ENCODE results near the gene TADA2A. TPM values are rescaled to one million over a fixed set of nuclear protein-coding genes. Genes with fewer than 3 reads are reported as not detected.

Gene TADA2A
- polyA plus RNA-seq, 1 donor (not counting 4 experiments of a cell fraction or from before 2014, with no cell fraction given): 13.8 TPM

GRCh38 chr17:37476431-37477120 lies 69.9 kb downstream of the TADA2A start:
- Histone ChIP-seq H3K4me2 (ENCODE audit: control insufficient read depth, extremely low read depth, insufficient read depth, low read depth, low read length) (peak overlapping the region; percentile 83), H3K9me1 (ENCODE audit: control insufficient read depth, extremely low read depth, insufficient read depth, low read length) (no peaks in the 10 kb centered on the region), H3K27me3 (ENCODE audit: control insufficient read depth, extremely low read depth, insufficient read depth, low read length) (no peaks in the 10 kb centered on the region), H3K4me3 (ENCODE audit: control insufficient read depth in 2 of 3, extremely low read depth in 1 of 3, insufficient read depth in 2 of 3, low read depth in 1 of 3, low read length in 3 of 3) (peak overlapping the region in 2 of 3 experiments; percentile 22 to 40), H3K36me3 (ENCODE audit: control insufficient read depth in 2 of 2, extremely low read depth in 1 of 2, insufficient read depth in 2 of 2, low read length in 2 of 2) (peaks cover 0 to 23% of the 10 kb centered on the region in 2 experiments), H3K4me1 (ENCODE audit: control insufficient read depth, extremely low read depth, insufficient read depth, low read length) (peaks cover 47% of the 10 kb centered on the region), H3K79me2 (ENCODE audit: control insufficient read depth, insufficient read depth, low read length) (no peaks in the 10 kb centered on the region), H4K20me1 (ENCODE audit: control insufficient read depth, extremely low read depth, insufficient read depth, low read length) (no peaks in the 10 kb centered on the region), H2AFZ (ENCODE audit: control insufficient read depth, low read length) (peak overlapping the region; percentile 34), H3K27ac (ENCODE audit: control insufficient read depth, insufficient read depth, low read length) (peak overlapping the region; percentile 87), H3K9ac (ENCODE audit: control insufficient read depth, extremely low read depth, insufficient read depth, low read length) (peak overlapping the region; percentile 75), H3K9me3 (ENCODE audit: control insufficient read depth, low read depth, low read length) (no peaks in the 10 kb centered on the region)
- DNase-seq (ENCODE audit: low read depth, low spot score) (no peak), FAIRE-seq (no peak)
- dilution Hi-C loops (cut with MboI; ENCODE audit: extremely low pct_ligation_motif_present, low sequenced_read_pairs): no loop called here
- no peak for TF ChIP-seq EZH2 (IDR thresholded peaks at IDR 0.05; ENCODE audit: low read length)
- TF ChIP-seq, protein P1, sequence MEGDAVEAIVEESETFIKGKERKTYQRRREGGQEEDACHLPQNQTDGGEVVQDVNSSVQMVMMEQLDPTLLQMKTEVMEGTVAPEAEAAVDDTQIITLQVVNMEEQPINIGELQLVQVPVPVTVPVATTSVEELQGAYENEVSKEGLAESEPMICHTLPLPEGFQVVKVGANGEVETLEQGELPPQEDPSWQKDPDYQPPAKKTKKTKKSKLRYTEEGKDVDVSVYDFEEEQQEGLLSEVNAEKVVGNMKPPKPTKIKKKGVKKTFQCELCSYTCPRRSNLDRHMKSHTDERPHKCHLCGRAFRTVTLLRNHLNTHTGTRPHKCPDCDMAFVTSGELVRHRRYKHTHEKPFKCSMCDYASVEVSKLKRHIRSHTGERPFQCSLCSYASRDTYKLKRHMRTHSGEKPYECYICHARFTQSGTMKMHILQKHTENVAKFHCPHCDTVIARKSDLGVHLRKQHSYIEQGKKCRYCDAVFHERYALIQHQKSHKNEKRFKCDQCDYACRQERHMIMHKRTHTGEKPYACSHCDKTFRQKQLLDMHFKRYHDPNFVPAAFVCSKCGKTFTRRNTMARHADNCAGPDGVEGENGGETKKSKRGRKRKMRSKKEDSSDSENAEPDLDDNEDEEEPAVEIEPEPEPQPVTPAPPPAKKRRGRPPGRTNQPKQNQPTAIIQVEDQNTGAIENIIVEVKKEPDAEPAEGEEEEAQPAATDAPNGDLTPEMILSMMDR (optimal IDR thresholded peaks at IDR 0.05 in 1 of 3, IDR thresholded peaks at IDR 0.05 in 1 of 3, conservative IDR thresholded peaks at IDR 0.05 in 1 of 3; ENCODE audit: extremely low read depth in 1 of 3, insufficient read depth in 2 of 3, low read length in 3 of 3): no peak

DNA sequence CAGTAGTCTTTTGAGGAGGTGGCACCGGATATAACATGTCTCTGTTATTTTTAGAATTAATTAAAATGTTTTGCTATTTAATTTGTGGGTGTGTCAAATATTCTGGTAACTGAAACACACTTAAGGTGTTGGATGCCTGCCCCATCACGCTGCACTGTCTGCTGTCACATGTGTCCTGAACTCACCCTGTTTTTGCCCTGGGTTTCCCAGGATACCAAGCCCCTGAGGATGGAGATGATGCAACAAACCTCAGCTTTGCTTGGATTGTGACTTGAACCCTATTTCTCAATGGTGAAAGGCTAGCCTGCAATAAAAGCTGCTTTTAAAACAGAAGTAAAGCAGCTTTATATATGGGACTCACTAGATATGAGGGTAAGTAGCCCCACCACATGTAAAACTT lies 71.5 kb downstream of the TADA2A start:
- H3K9me1 ChIP-seq (ENCODE audit: control insufficient read depth, extremely low read depth, insufficient read depth, low read length): no peaks in the 10 kb centered on the region
- peaks cover 0 to 22% of the 10 kb centered on the region in 2 experiments for H3K36me3 ChIP-seq (ENCODE audit: control insufficient read depth in 2 of 2, extremely low read depth in 1 of 2, insufficient read depth in 2 of 2, low read length in 2 of 2)
- H3K27ac ChIP-seq (ENCODE audit: control insufficient read depth, insufficient read depth, low read length): peak overlapping the region; percentile 59
- no peaks in the 10 kb centered on the region for H4K20me1 ChIP-seq (ENCODE audit: control insufficient read depth, extremely low read depth, insufficient read depth, low read length)
- H3K79me2 ChIP-seq (ENCODE audit: control insufficient read depth, insufficient read depth, low read length): no peaks in the 10 kb centered on the region
- peak overlapping the region; percentile 7 for H3K9ac ChIP-seq (ENCODE audit: control insufficient read depth, extremely low read depth, insufficient read depth, low read length)
- H3K4me3 ChIP-seq (ENCODE audit: control insufficient read depth in 2 of 3, extremely low read depth in 1 of 3, insufficient read depth in 2 of 3, low read depth in 1 of 3, low read length in 3 of 3): no peak overlapping the region
- peak overlapping the region; percentile 17 for H3K4me2 ChIP-seq (ENCODE audit: control insufficient read depth, extremely low read depth, insufficient read depth, low read depth, low read length)
- dilution Hi-C loops (cut with MboI; ENCODE audit: extremely low pct_ligation_motif_present, low sequenced_read_pairs): no loop called here
- H3K27me3 ChIP-seq (ENCODE audit: control insufficient read depth, extremely low read depth, insufficient read depth, low read length): no peaks in the 10 kb centered on the region
- peaks cover 52% of the 10 kb centered on the region for H3K4me1 ChIP-seq (ENCODE audit: control insufficient read depth, extremely low read depth, insufficient read depth, low read length)
- DNase-seq (ENCODE audit: low read depth, low spot score) (no peak), FAIRE-seq (no peak)
- H2AFZ ChIP-seq (ENCODE audit: control insufficient read depth, low read length): no peak overlapping the region
- no peaks in the 10 kb centered on the region for H3K9me3 ChIP-seq (ENCODE audit: control insufficient read depth, low read depth, low read length)
- TF ChIP-seq EZH2 (IDR thresholded peaks at IDR 0.05; ENCODE audit: low read length): no peak
- TF ChIP-seq, protein P1 (optimal IDR thresholded peaks at IDR 0.05 in 1 of 3, IDR thresholded peaks at IDR 0.05 in 1 of 3, conservative IDR thresholded peaks at IDR 0.05 in 1 of 3; ENCODE audit: extremely low read depth in 1 of 3, insufficient read depth in 2 of 3, low read length in 3 of 3): no peak

Data from keratinocyte (primary cell).